T-cell (primary cell): Measurements from ENCODE around the gene SDK2. TPM values are rescaled to one million over a fixed set of nuclear protein-coding genes. Genes with fewer than 3 reads are reported as not detected.

Source experiments
- ATAC-seq, 4 experiments: fragments of 200-7000 bp in 3 of 4; fragments of 150-1000 bp in 1 of 4; cut with Tn5 transposase; replicated peaks in 1 of 4; 1 replicate in 3 of 4; 2 replicates in 1 of 4; pipeline ENCODE4 v1.10.0; 2021; ENCODE audit warnings: moderate library complexity in 3 of 4, mild to moderate bottlenecking in 2 of 4, moderate number of reproducible peaks in 1 of 4
- CTCF ChIA-PET, 2 donors: fragments of 300-600 bp; sonication (Branson Sonifier 250); formaldehyde crosslinking; loops; one replicate each; lab custom pipeline; 2022; ENCODE audit warnings: antibody characterized with exemption in 2 of 2; lab: Charles Lee
- POLR2A ChIA-PET, 2 donors: fragments of 300-600 bp; sonication (Branson Sonifier 250); formaldehyde crosslinking; loops; one replicate each; lab custom pipeline; 2022; ENCODE audit warnings: antibody characterized with exemption in 2 of 2; lab: Charles Lee
- DNase-seq, 35 experiments: peaks; one replicate each; pipeline versions ENCODE4 v3.0.0 to v3.0.0-alpha.2; 2013 to 2023
- H3K27ac ChIP-seq: one replicate; pipeline ENCODE4 v1.5.1; 2013; ENCODE audit warnings: low read length
- H3K27me3 ChIP-seq, 2 experiments: replicated peaks in 1 of 2; 1 replicate in 1 of 2; 2 replicates in 1 of 2; pipeline versions ENCODE4 v1.6.1 to v1.7.0; 2013; ENCODE audit warnings: low read length in 1 of 2, mixed read lengths in 1 of 2; ENCODE audit not compliant: control insufficient read depth in 2 of 2, insufficient read depth in 2 of 2; ENCODE audit errors: extremely low read depth in 1 of 2
- H3K36me3 ChIP-seq, 2 donors: 1 replicate in 1 of 2; 2 replicates in 1 of 2; pipeline versions ENCODE4 v1.6.1 to v1.7.0; 2013; ENCODE audit warnings: low read length in 1 of 2; ENCODE audit not compliant: control insufficient read depth in 2 of 2, insufficient read depth in 1 of 2; ENCODE audit errors: extremely low read depth in 1 of 2
- H3K4me1 ChIP-seq, 2 experiments: 1 replicate in 1 of 2; 2 replicates in 1 of 2; pipeline versions ENCODE4 v1.6.1 to v1.7.0; 2013; ENCODE audit warnings: low read length in 2 of 2, mixed read lengths in 1 of 2; ENCODE audit not compliant: insufficient read depth in 2 of 2, control insufficient read depth in 1 of 2; ENCODE audit errors: extremely low read depth in 1 of 2
- H3K4me3 ChIP-seq, 2 donors: 1 replicate in 1 of 2; 2 replicates in 1 of 2; pipeline versions ENCODE4 v1.5.1 to v1.7.0; 2013; ENCODE audit warnings: mild to moderate bottlenecking in 2 of 2, low read length in 1 of 2, moderate library complexity in 1 of 2; ENCODE audit not compliant: control insufficient read depth in 1 of 2; ENCODE audit errors: extremely low read depth in 1 of 2
- H3K9me3 ChIP-seq: 2 replicates; pipeline ENCODE4 v1.7.0; 2013
- H3K27ac Mint-ChIP-seq, 2 donors: one replicate each; pipeline ENCODE4 v1.8.0; 2020 to 2021; ENCODE audit warnings: mild to moderate bottlenecking in 2 of 2, mixed read lengths in 2 of 2
- H3K27me3 Mint-ChIP-seq, 2 donors: one replicate each; pipeline ENCODE4 v1.8.0; 2021 to 2022; ENCODE audit warnings: mixed read lengths in 2 of 2
- H3K36me3 Mint-ChIP-seq: one replicate; pipeline ENCODE4 v1.8.0; 2021; ENCODE audit warnings: mixed read lengths
- H3K4me1 Mint-ChIP-seq, 3 donors: one replicate each; pipeline ENCODE4 v1.8.0; 2020 to 2022; ENCODE audit warnings: mixed read lengths in 3 of 3, mild to moderate bottlenecking in 1 of 3
- H3K4me3 Mint-ChIP-seq, 3 donors: one replicate each; pipeline ENCODE4 v1.8.0; 2020 to 2022; ENCODE audit warnings: mild to moderate bottlenecking in 3 of 3, mixed read lengths in 3 of 3, moderate library complexity in 3 of 3
- H3K9me3 Mint-ChIP-seq, 3 donors: one replicate each; pipeline ENCODE4 v1.8.0; 2020 to 2022; ENCODE audit warnings: mixed read lengths in 3 of 3
- WGBS: methylation state at CpG from one replicate; pipeline ENCODE4 v1.1.5; 2013; ENCODE audit warnings: missing lambda C conversion rate; ENCODE audit not compliant: insufficient coverage; 5-methylcytosine and 5-hydroxymethylcytosine counted together
- total RNA-seq, 35 experiments: library from RNA in 6 of 35; stranded (reverse) in 6 of 35; fragments of 120-200 nt in 1 of 35; gene quantifications; one replicate each; pipeline versions ENCODE4 v1.2.1 to v1.2.4 and lab custom pipeline; 2013 to 2026

Gene SDK2
- total RNA-seq, 5 donors from 2014 or later (not counting 1 experiment from before 2014, with no cell fraction given): 2.9 to 8.3 (median 4.8) TPM

- Mint-ChIP-seq H3K4me3 (no peak overlapping the region), H3K36me3 (peaks cover 6% of the 10 kb centered on the region), H3K27me3 (no peaks in the 10 kb centered on the region), H3K4me1 (peaks cover 5 to 7% (median 5%) of the 10 kb centered on the region in 3 donors), H3K27ac (no peak overlapping the region), H3K9me3 (peaks cover 4 to 10% (median 6%) of the 10 kb centered on the region in 3 donors)
- Histone ChIP-seq H3K36me3 (peaks cover 0 to 2% of the 10 kb centered on the region in 2 donors), H3K4me3 (no peak overlapping the region), H3K27me3 (peaks cover 0 to 17% of the 10 kb centered on the region in 2 experiments), H3K4me1 (no peaks in the 10 kb centered on the region), H3K9me3 (peaks cover 4% of the 10 kb centered on the region), H3K27ac (no peak overlapping the region)
- ChIA-PET CTCF (interaction anchor here in 1 of 2 donors (0.7 kb wide), 1 partner anchor 244 kb away, joined by 15 read pairs; no protein-coding TSS in a partner anchor), POLR2A (no interaction called here)
- 86% methylated on average over 7 of the region's 8 CpGs for WGBS
- DNase-seq (no peak), ATAC-seq (no peak)
Measured at GRCh38 chr17:73616873-73617404, 27.3 kb downstream of the SDK2 start.

GRCh38 chr17:73616120-73616872 is 27.9 kb downstream of the SDK2 start:
- ATAC-seq: no peak

GRCh38 chr17:73614256-73614655 is 30.0 kb downstream of the SDK2 start:
- Mint-ChIP-seq H3K36me3 (peaks cover 2% of the 10 kb centered on the region), H3K4me3 (no peak overlapping the region), H3K27me3 (no peaks in the 10 kb centered on the region), H3K9me3 (peaks cover 2 to 3% (median 3%) of the 10 kb centered on the region in 3 donors), H3K4me1 (peaks cover 5 to 13% (median 5%) of the 10 kb centered on the region in 3 donors), H3K27ac (no peak overlapping the region)
- H3K9me3 ChIP-seq: peaks cover under 1% of the 10 kb centered on the region
- ChIA-PET POLR2A (no interaction called here), CTCF (no interaction called here)
- no peak for DNase-seq
- H3K36me3 ChIP-seq: peaks cover 0 to under 1% of the 10 kb centered on the region in 2 donors
- H3K4me3 ChIP-seq: no peak overlapping the region
- no peaks in the 10 kb centered on the region for H3K4me1 ChIP-seq
- H3K27me3 ChIP-seq: peaks cover 0 to 27% of the 10 kb centered on the region in 2 experiments
- ATAC-seq: no peak
- 94% methylated on average over 2 of the region's 9 CpGs for WGBS
- no peak overlapping the region for H3K27ac ChIP-seq

More at GRCh38 chr17:73616120-73616872, 27.9 kb downstream of the SDK2 start:
- ChIA-PET POLR2A (no interaction called here), CTCF (interaction anchor here in 1 of 2 donors (0.7 kb wide), 1 partner anchor 243 kb away, joined by 15 read pairs; no protein-coding TSS in a partner anchor)
- Mint-ChIP-seq H3K4me3 (no peak overlapping the region), H3K9me3 (peaks cover 4 to 7% (median 6%) of the 10 kb centered on the region in 3 donors), H3K27me3 (no peaks in the 10 kb centered on the region), H3K36me3 (peaks cover 6% of the 10 kb centered on the region), H3K4me1 (peaks cover 5 to 7% (median 5%) of the 10 kb centered on the region in 3 donors), H3K27ac (no peak overlapping the region)
- 63% methylated on average over 13 of the region's 15 CpGs for WGBS
- no peak for DNase-seq
- H3K27me3 ChIP-seq: peaks cover 0 to 20% of the 10 kb centered on the region in 2 experiments
- peaks cover 0 to 2% of the 10 kb centered on the region in 2 donors for H3K36me3 ChIP-seq
- peaks cover 4% of the 10 kb centered on the region for H3K9me3 ChIP-seq
- H3K4me3 ChIP-seq: no peak overlapping the region
- no peak overlapping the region for H3K27ac ChIP-seq
- no peaks in the 10 kb centered on the region for H3K4me1 ChIP-seq

- WGBS: 77% methylated on average over 5 of the region's 23 CpGs
- ChIA-PET POLR2A (no interaction called here), CTCF (interaction anchor here in 1 of 2 donors (0.6 kb wide), 1 partner anchor 28 kb away, joined by 3 read pairs; no protein-coding TSS in a partner anchor)
- no peaks in the 10 kb centered on the region for H3K27me3 Mint-ChIP-seq
- Histone ChIP-seq H3K4me1 (no peaks in the 10 kb centered on the region), H3K27ac (no peak overlapping the region), H3K4me3 (no peak overlapping the region), H3K36me3 (no peaks in the 10 kb centered on the region), H3K9me3 (no peaks in the 10 kb centered on the region), H3K27me3 (peaks cover 0 to 27% of the 10 kb centered on the region in 2 experiments)
- peaks cover 2% of the 10 kb centered on the region for H3K36me3 Mint-ChIP-seq
- H3K4me3 Mint-ChIP-seq: no peak overlapping the region
- H3K4me1 Mint-ChIP-seq: peaks cover 3 to 20% (median 5%) of the 10 kb centered on the region in 3 donors
- H3K27ac Mint-ChIP-seq: no peak overlapping the region
- H3K9me3 Mint-ChIP-seq: no peaks in the 10 kb centered on the region
- DNase-seq (no peak), ATAC-seq (no peak)
Measured at GRCh38 chr17:73613271-73614233, 30.7 kb downstream of the SDK2 start.

GRCh38 chr17:73612031-73612472 is 32.2 kb downstream of the SDK2 start:
- Histone ChIP-seq H3K27ac (no peak overlapping the region), H3K4me3 (no peak overlapping the region), H3K27me3 (peaks cover 0 to 25% of the 10 kb centered on the region in 2 experiments), H3K9me3 (no peaks in the 10 kb centered on the region), H3K36me3 (no peaks in the 10 kb centered on the region), H3K4me1 (no peaks in the 10 kb centered on the region)
- Mint-ChIP-seq H3K36me3 (peaks cover 2% of the 10 kb centered on the region), H3K4me3 (no peak overlapping the region), H3K4me1 (peaks cover 3 to 21% (median 5%) of the 10 kb centered on the region in 3 donors), H3K27me3 (no peaks in the 10 kb centered on the region), H3K9me3 (no peaks in the 10 kb centered on the region), H3K27ac (no peak overlapping the region)
- no peak for ATAC-seq
- 93% methylated on average over 10 of the region's 14 CpGs for WGBS
- CTCF ChIA-PET: no interaction called here
- DNase-seq: no peak
- POLR2A ChIA-PET: no interaction called here

GRCh38 chr17:73611630-73612029 is 32.6 kb downstream of the SDK2 start:
- ATAC-seq (no peak), DNase-seq (no peak)
- ChIA-PET CTCF (no interaction called here), POLR2A (no interaction called here)
- Histone ChIP-seq H3K9me3 (no peaks in the 10 kb centered on the region), H3K27ac (no peak overlapping the region), H3K4me3 (no peak overlapping the region), H3K27me3 (peaks cover 0 to 22% of the 10 kb centered on the region in 2 experiments), H3K36me3 (no peaks in the 10 kb centered on the region), H3K4me1 (no peaks in the 10 kb centered on the region)
- Mint-ChIP-seq H3K9me3 (no peaks in the 10 kb centered on the region), H3K4me1 (peaks cover 3 to 17% (median 5%) of the 10 kb centered on the region in 3 donors), H3K36me3 (peaks cover 2% of the 10 kb centered on the region), H3K27me3 (no peaks in the 10 kb centered on the region), H3K27ac (no peak overlapping the region), H3K4me3 (no peak overlapping the region)
- 79% methylated on average over 5 of the region's 7 CpGs for WGBS
